Large intestine (tissue), 3 donors: Measurements from ENCODE around the gene EYA2. TPM values are rescaled to one million over a fixed set of nuclear protein-coding genes. Genes with fewer than 3 reads are reported as not detected.

Experiments used
- DNase-seq, 2 donors: peaks; one replicate each; pipeline versions ENCODE4 v3.0.0 to v3.0.0-alpha.2; 2013
- H3K27ac ChIP-seq: one replicate; pipeline ENCODE4 v1.5.1; 2013; ENCODE audit warnings: low read length
- H3K27me3 ChIP-seq: 2 replicates; pipeline ENCODE4 v1.6.1; 2013; ENCODE audit warnings: low read length; ENCODE audit not compliant: control insufficient read depth, insufficient read depth
- H3K36me3 ChIP-seq: 2 replicates; pipeline ENCODE4 v1.6.1; 2013; ENCODE audit warnings: low read length; ENCODE audit not compliant: control insufficient read depth, insufficient read depth
- H3K4me1 ChIP-seq: one replicate; pipeline ENCODE4 v1.6.1; 2013; ENCODE audit warnings: low read length; ENCODE audit not compliant: control insufficient read depth, insufficient read depth
- H3K4me3 ChIP-seq: one replicate; pipeline ENCODE4 v1.5.1; 2013; ENCODE audit warnings: low read length
- H3K9me3 ChIP-seq: one replicate; pipeline ENCODE4 v1.6.1; 2013; ENCODE audit warnings: mild to moderate bottlenecking, low read depth, low read length, moderate library complexity; ENCODE audit not compliant: control insufficient read depth
- WGBS: methylation state at CpG from one replicate; pipeline ENCODE4 v1.1.5; 2013; ENCODE audit warnings: low lambda C conversion rate; ENCODE audit not compliant: insufficient coverage; 5-methylcytosine and 5-hydroxymethylcytosine counted together
- polyA plus RNA-seq: library from polyadenylated mRNA; unstranded; fragments of 120-200 nt; gene quantifications from one replicate; pipeline ENCODE4 v1.2.1, GENCODE V29; 2013

The EYA2 gene
- polyA plus RNA-seq, 1 donor, result 0.72 TPM

DNA sequence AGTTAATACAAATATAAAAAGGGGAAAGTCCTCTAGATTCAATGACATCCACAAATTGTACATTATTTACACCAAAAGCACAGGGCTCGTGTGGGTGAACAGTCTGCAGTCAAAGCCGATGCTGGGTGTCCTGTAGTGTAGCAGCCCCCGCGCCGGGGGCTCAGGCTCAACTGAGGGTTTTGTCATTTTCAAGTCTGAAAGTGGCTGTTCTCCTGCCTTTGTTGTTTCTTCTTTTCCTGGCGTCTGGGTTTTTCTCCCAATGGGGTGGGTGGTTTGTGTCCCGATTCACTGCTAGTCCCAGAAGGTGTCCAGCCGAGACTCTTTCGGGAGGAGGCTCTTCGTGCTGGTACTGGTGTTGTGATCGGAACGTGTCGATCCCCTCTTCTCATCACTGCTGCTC lies 315.8 kb downstream of the EYA2 start:
- Histone ChIP-seq H3K4me1 (no peaks in the 10 kb centered on the region), H3K36me3 (peaks cover 64% of the 10 kb centered on the region), H3K9me3 (no peaks in the 10 kb centered on the region), H3K4me3 (no peak overlapping the region), H3K27me3 (no peaks in the 10 kb centered on the region), H3K27ac (no peak overlapping the region)
- WGBS, result 95% methylated on average over 4 of the region's 13 CpGs
- no peak for DNase-seq

DNA sequence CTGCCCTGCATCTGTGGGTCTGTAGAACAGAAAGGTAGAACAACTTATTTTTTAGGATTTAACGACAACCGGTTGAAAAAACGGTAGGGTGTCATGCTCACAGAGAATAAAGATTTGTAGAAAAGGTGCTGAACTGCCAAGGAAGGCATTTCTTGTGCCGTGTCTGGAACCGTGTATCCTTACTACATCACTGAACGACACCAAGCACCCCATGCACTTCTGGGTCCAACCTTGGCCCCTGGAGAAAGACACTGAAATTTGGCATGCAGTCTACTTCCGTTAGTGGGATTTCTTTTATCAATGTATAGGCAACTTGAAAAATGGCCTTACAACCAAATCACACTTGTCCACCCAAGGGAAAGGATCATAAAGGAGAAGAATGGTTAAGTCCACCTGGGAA lies 316.4 kb downstream of the EYA2 start:
- Histone ChIP-seq H3K4me1 (no peaks in the 10 kb centered on the region), H3K27me3 (no peaks in the 10 kb centered on the region), H3K4me3 (no peak overlapping the region), H3K36me3 (peaks cover 70% of the 10 kb centered on the region), H3K9me3 (no peaks in the 10 kb centered on the region), H3K27ac (no peak overlapping the region)
- 100% methylated on average over 3 of the region's 7 CpGs for WGBS
- DNase-seq, result no peak

DNA sequence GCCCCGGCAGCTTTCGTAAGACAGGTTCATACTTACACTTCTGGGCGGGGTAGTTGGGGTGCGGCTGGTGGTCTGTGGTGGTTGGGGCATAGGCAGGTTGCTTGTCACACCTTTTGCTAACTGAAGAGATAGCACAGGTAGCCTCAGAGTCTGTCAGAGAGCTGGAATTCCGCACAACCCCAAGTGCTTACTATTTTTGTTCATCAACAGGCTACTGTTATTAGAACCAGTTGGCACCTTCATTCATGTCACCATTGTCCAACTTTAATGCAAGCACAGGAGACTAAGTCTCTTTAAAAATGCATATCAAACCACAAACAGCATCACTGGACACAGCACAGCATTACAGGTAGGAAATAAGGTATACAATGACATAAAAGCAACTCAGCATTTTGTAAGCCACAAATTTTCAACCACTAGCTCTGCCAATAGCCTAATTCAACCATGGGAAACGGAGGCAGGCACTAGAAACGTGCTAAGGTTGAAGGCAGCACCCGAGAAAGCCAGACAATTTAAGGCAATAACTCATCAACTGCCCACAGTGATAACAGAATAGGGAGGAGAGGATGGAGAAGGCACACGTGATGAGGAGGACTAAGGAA lies 318.1 kb downstream of the EYA2 start:
- no peaks in the 10 kb centered on the region for H3K4me1 ChIP-seq
- peaks cover 77% of the 10 kb centered on the region for H3K36me3 ChIP-seq
- no peak overlapping the region for H3K27ac ChIP-seq
- H3K27me3 ChIP-seq, result no peaks in the 10 kb centered on the region
- DNase-seq, result no peak
- H3K9me3 ChIP-seq, result no peaks in the 10 kb centered on the region
- 88% methylated on average over 3 of the region's 9 CpGs for WGBS
- no peak overlapping the region for H3K4me3 ChIP-seq

DNA sequence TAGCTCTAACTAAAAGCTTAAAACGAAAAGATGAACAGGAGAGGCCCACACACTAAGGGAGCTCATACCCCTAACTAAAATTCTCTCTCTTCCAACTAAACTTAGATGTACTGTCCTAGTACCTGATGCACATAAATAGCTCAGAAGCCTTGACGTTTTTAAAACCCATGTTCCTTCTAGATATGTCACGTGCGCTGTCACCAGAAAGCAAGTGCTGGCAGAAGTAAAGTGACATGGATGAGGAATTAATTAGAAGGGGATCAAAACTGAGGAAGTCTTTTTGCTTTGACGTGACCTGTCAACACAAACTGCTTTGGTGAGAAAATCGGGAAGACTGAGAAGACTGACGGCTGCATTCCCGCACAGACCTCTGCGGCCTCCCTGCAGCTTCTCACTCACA lies 319.3 kb downstream of the EYA2 start:
- no peak for DNase-seq
- Histone ChIP-seq H3K27me3 (no peaks in the 10 kb centered on the region), H3K36me3 (peaks cover 79% of the 10 kb centered on the region), H3K4me1 (no peaks in the 10 kb centered on the region), H3K9me3 (no peaks in the 10 kb centered on the region), H3K4me3 (no peak overlapping the region), H3K27ac (no peak overlapping the region)
- WGBS, result 100% methylated on average over 1 of the region's 9 CpGs

DNA sequence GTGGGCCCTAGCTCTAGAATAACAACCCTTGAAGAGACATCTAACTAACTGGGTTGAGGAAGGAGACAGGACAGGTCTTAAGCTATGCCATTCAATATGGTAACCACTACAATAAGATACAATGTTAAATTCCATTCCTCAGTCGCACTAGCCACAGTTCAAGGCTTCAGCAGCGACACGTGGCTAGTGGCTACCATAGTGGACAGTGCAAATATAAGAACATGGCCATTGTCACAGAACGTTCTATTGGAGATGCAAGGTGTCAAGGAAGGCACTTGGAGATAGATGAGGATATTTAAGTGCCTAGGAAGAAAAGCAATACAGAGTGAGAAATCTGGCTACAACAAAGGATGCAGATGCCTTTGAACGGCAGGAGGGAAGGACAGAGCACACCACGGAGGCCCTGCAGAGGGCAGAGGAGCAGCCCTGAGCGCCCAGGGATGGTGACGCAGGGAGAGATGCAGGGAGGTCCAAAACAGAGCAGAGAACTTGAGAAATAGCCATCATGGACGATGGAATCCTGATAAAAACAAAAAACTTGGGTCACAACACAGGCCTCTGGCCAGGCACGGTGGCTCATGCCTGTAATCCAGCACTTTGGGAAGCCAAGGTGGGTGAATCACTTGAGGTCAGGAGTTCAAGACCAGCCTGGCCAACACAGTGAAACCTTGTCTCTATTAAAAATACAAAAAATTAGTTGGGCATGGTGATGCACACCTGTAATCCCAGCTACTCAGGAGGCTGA lies 321.2 kb downstream of the EYA2 start:
- DNase-seq, result no peak
- H3K4me1 ChIP-seq, result no peaks in the 10 kb centered on the region
- 100% methylated on average over 5 of the region's 10 CpGs for WGBS
- H3K27me3 ChIP-seq, result no peaks in the 10 kb centered on the region
- peaks cover 75% of the 10 kb centered on the region for H3K36me3 ChIP-seq
- no peak overlapping the region for H3K4me3 ChIP-seq
- no peaks in the 10 kb centered on the region for H3K9me3 ChIP-seq
- H3K27ac ChIP-seq, result no peak overlapping the region

DNA sequence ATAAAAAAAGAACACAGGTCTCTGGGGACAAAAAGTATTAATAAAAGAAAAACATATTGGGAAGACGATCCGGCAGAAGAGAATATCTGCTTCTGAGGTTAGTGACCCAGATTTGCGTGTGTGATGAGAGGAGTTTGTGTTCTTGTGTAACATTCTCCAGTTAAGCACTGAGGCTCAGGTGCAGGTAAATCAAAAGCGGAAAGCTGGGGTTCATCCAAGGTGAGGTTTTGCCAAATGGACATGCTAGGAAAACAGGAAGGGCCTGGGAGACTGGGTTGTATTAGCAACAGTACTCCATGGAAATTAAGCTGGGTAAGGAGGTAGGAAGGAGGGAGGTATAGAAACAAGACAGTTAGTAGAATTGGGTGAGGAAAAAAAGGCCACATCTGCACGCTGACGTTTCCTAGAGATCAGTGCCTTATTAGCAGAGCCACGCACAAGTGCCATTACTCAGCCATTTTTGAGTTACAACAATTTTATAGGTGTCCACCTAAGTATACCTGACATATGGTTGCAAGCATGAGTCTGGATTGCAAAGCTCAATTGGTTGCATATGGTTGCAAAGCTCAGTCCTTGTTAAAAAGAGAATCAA lies 322.3 kb downstream of the EYA2 start:
- DNase-seq, result no peak
- Histone ChIP-seq H3K4me3 (no peak overlapping the region), H3K9me3 (no peaks in the 10 kb centered on the region), H3K36me3 (peaks cover 74% of the 10 kb centered on the region), H3K27me3 (no peaks in the 10 kb centered on the region), H3K4me1 (no peaks in the 10 kb centered on the region), H3K27ac (no peak overlapping the region)
- WGBS, result no CpG with 5 or more reads among the region's 7 CpGs

DNA sequence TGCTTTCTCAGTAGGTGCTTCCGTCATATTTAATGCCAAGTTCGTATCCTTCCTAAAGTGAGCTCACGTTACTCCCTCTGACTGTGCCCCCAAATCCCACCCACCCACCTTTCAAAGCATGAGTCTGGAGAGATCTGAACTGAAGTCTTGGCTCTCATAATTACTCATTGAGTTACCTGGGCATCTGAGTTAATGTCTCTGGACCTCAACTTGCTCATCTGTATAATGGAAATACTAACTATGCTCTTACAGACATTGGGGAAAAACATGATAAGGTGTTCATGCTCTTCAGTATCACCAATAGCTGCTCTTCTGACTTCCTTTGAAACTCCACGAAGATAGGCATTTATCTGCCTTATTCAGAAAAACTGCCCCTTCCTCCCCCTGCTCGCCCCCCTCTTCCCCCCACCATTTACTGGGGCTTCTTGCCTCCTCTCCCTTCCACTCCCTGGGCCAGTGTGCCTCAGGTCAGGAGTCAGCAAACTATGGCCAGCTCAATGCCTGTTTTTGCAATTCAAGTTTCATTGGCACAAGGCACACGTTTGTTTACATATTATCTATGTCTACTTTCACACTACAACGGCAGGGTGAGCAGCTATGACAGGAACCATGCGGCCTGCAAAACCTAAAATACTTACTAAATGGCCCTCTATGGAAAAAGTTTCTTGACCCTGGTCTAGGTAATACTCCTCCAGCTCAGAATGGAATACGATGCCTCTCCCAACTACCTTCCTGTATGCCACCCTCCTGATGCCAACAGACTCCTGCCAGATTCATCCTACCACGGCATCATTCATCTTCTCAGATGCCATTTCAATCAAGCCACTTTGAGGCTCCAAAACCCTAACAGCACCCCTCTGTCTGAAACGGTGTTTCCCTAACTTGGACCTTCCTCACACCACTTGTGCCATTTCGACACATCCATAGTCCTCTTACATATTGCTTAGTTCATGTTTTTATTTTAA lies 323.1 kb downstream of the EYA2 start:
- DNase-seq, result no peak
- H3K9me3 ChIP-seq, result no peaks in the 10 kb centered on the region
- H3K4me3 ChIP-seq, result no peak overlapping the region
- WGBS, result no CpG with 5 or more reads among the region's 12 CpGs
- no peak overlapping the region for H3K27ac ChIP-seq
- peaks cover 74% of the 10 kb centered on the region for H3K36me3 ChIP-seq
- H3K4me1 ChIP-seq, result no peaks in the 10 kb centered on the region
- H3K27me3 ChIP-seq, result no peaks in the 10 kb centered on the region

DNA sequence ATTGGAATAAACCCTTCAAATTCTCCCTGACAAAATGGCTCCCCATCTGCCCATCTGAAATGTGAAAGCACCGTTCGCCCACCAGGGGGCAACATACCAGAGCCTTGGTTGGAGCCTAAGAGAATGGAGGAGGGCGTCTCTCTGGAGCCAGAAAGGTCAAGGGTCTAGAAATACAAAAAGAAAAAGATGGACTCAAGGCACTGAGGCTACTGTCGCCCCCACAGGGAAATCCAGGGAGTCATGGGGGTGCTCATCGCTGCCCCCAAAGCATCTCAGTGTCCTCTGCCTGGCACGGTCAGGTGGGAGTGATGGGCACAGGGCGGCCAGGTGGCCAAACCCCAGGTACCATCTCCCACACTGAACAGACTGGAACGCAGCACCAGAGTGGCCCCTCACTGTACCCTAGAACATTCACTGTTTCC lies 325.5 kb downstream of the EYA2 start:
- Histone ChIP-seq H3K27ac (no peak overlapping the region), H3K4me1 (no peaks in the 10 kb centered on the region), H3K4me3 (no peak overlapping the region), H3K9me3 (no peaks in the 10 kb centered on the region), H3K27me3 (no peaks in the 10 kb centered on the region), H3K36me3 (peaks cover 71% of the 10 kb centered on the region)
- DNase-seq, result no peak
- WGBS, result 100% methylated on average over 1 of the region's 8 CpGs

DNA sequence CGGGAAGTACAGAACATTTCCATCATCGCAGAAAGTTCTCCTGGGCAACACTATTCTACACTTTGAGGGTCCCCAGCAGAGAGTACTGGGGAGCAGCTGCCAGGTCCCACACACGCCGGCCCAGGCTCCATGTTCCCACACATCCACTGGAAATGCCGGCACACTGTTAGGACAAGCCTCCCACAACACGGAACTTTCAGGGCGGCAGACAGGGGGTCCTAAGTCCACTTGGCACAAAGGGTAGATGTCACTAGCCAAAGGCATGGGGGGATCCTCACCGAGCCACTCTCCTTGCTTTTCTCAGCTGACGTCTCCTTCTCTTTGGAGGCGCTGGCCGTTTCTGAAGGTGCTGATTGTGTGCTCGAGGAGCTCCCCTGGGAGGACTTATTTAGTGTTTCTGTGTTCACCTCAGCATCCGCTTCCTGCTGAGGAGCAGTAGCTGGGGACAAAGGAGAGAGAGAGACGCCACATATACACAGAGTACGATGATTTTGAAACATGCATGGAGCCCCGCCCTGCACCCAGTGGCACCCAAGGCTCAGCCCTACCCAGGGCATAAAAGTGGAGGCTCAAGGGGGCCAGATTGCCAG lies 326.5 kb downstream of the EYA2 start:
- Histone ChIP-seq H3K4me1 (no peaks in the 10 kb centered on the region), H3K4me3 (no peak overlapping the region), H3K36me3 (peaks cover 68% of the 10 kb centered on the region), H3K27me3 (no peaks in the 10 kb centered on the region), H3K27ac (no peak overlapping the region), H3K9me3 (no peaks in the 10 kb centered on the region)
- no CpG with 5 or more reads among the region's 16 CpGs for WGBS
- DNase-seq, result no peak
